GM18507 (cell line): ENCODE results near the gene MBOAT7.
"Not testable (repeated sequence)": the region's sequence is repeated elsewhere in the genome, so short reads cannot be mapped to it uniquely, and the experiment has no call there.

Experiments used
- DNase-seq: peaks from one replicate; pipeline ENCODE4 v3.0.0; 2011; ENCODE audit warnings: low read depth; ENCODE audit not compliant: insufficient read length; ENCODE audit errors: extremely low spot score
- FAIRE-seq: peaks from 2 replicates; lab custom pipeline; 2011; peaks lifted over from hg19 to GRCh38; lab: Jason Lieb, UNC

Gene MBOAT7

GRCh38 chr19:54211235-54211634 is 21.9 kb upstream of the MBOAT7 start:
- FAIRE-seq (no peak), DNase-seq (no peak)

- FAIRE-seq (no peak), DNase-seq (no peak)
These were observed 20.6 kb upstream of the MBOAT7 start for GRCh38 chr19:54209811-54210494.

GRCh38 chr19:54209058-54209810 is 19.9 kb upstream of the MBOAT7 start:
- no peak for DNase-seq
- FAIRE-seq: no peak

GRCh38 chr19:54208784-54209057 is 19.3 kb upstream of the MBOAT7 start:
- DNase-seq: no peak

GRCh38 chr19:54207983-54208783 is 18.8 kb upstream of the MBOAT7 start:
- DNase-seq: peak; percentile 30
- peak; percentile 86 for FAIRE-seq

More at GRCh38 chr19:54208784-54209057, 19.3 kb upstream of the MBOAT7 start:
- FAIRE-seq: no peak

GRCh38 chr19:54207676-54207982 is 18.2 kb upstream of the MBOAT7 start:
- DNase-seq (no peak), FAIRE-seq (no peak)

GRCh38 chr19:54207193-54207592 is 17.8 kb upstream of the MBOAT7 start:
- not testable (repeated sequence) for DNase-seq, FAIRE-seq

GRCh38 chr19:54206831-54207177 is 17.4 kb upstream of the MBOAT7 start:
- DNase-seq (no peak), FAIRE-seq (no peak)

- DNase-seq: no peak
- no peak for FAIRE-seq
These were observed 16.9 kb upstream of the MBOAT7 start for GRCh38 chr19:54206030-54206830.

GRCh38 chr19:54204767-54205468 is 15.5 kb upstream of the MBOAT7 start:
- DNase-seq: no peak
- FAIRE-seq: no peak

- DNase-seq: no peak
These were observed 13.8 kb upstream of the MBOAT7 start for GRCh38 chr19:54203151-54203611.

GRCh38 chr19:54201980-54202379 is 12.6 kb upstream of the MBOAT7 start:
- peak; percentile 49 for FAIRE-seq
- no peak for DNase-seq

More at GRCh38 chr19:54203151-54203611, 13.8 kb upstream of the MBOAT7 start:
- FAIRE-seq: no peak

- FAIRE-seq (no peak), DNase-seq (no peak)
These were observed 11.9 kb upstream of the MBOAT7 start for GRCh38 chr19:54201172-54201701.

GRCh38 chr19:54199401-54199800 is 10.0 kb upstream of the MBOAT7 start:
- FAIRE-seq: no peak
- no peak for DNase-seq

GRCh38 chr19:54197121-54197520 is 7.7 kb upstream of the MBOAT7 start:
- FAIRE-seq (no peak), DNase-seq (no peak)

GRCh38 chr19:54196536-54196935 is 7.2 kb upstream of the MBOAT7 start:
- FAIRE-seq: no peak

GRCh38 chr19:54194463-54194862 is 5.1 kb upstream of the MBOAT7 start:
- FAIRE-seq, DNase-seq: not testable (repeated sequence)

More at GRCh38 chr19:54196536-54196935, 7.2 kb upstream of the MBOAT7 start:
- no peak for DNase-seq

- FAIRE-seq (no peak), DNase-seq (no peak)
These were observed 3.6 kb upstream of the MBOAT7 start for GRCh38 chr19:54193011-54193410.
